HEK293 (cell line): Measurements from ENCODE around the gene RORC.

Experiments used
- CTCF ChIA-PET: fragments of 350-600 bp; formaldehyde crosslinking; extraction: SDS; loops from one replicate; lab custom pipeline; 2021; ENCODE audit warnings: antibody characterized with exemption; lab: Yijun Ruan, JAX
- POLR2A ChIA-PET: fragments of 300-600 bp; formaldehyde crosslinking; extraction: SDS; loops from one replicate; lab custom pipeline; 2020; ENCODE audit warnings: antibody characterized with exemption, inconsistent platforms; lab: Yijun Ruan, JAX
- H3K27ac ChIP-seq: fragments of 200-500 bp; sonication (Bioruptor generic); 2 replicates; pipeline ENCODE4 v1.5.1; 2014; ENCODE audit warnings: low read depth, low read length, control low read depth, inconsistent platforms; ENCODE audit errors: extremely low read depth
- H3K36me3 ChIP-seq, 2 experiments: fragments of 200-500 bp in 1 of 2; sonication (Bioruptor generic) in 1 of 2; 1 replicate in 1 of 2; 2 replicates in 1 of 2; pipeline ENCODE4 v1.5.1; 2014 to 2017; ENCODE audit warnings: inconsistent platforms in 2 of 2, low read length in 2 of 2; ENCODE audit not compliant: control insufficient read depth in 2 of 2, insufficient read depth in 1 of 2
- H3K4me1 ChIP-seq: fragments of 200-500 bp; sonication (Bioruptor generic); 2 replicates; pipeline ENCODE4 v1.5.1; 2014; ENCODE audit warnings: mild to moderate bottlenecking, low read length, inconsistent platforms; ENCODE audit not compliant: control insufficient read depth, insufficient read depth
- H3K4me3 ChIP-seq: 2 replicates; pipeline ENCODE4 v1.5.1; 2011; ENCODE audit warnings: low read depth, mild to moderate bottlenecking, control low read depth, low read length, moderate library complexity
- H3K9me3 ChIP-seq: fragments of 200-500 bp; sonication (Bioruptor generic); 2 replicates; pipeline ENCODE4 v1.5.1; 2014; ENCODE audit warnings: low read depth, low read length, inconsistent platforms; ENCODE audit not compliant: control insufficient read depth, insufficient read depth
- ELK4 ChIP-seq: IDR thresholded peaks from 2 replicates; pipeline ENCODE4 v1.6.1; 2011; ENCODE audit warnings: mild to moderate bottlenecking, low read depth, low read length, borderline replicate concordance
- GFI1B ChIP-seq: fragments of 450-650 bp; formaldehyde crosslinking; IDR thresholded peaks from 2 replicates; pipeline ENCODE4 v1.5.1; 2016; ENCODE audit warnings: missing biosample characterization, missing genetic modification characterization
- GLI4 ChIP-seq: fragments of 450-650 bp; formaldehyde crosslinking; IDR thresholded peaks from 2 replicates; pipeline ENCODE4 v1.5.1; 2016; ENCODE audit warnings: missing biosample characterization, missing genetic modification characterization
- GLIS1 ChIP-seq: fragments of 450-650 bp; formaldehyde crosslinking; IDR thresholded peaks from 2 replicates; pipeline ENCODE4 v1.5.1; 2016; ENCODE audit warnings: missing biosample characterization, missing genetic modification characterization
- GLIS2 ChIP-seq: fragments of 450-650 bp; formaldehyde crosslinking; IDR thresholded peaks from 2 replicates; pipeline ENCODE4 v1.5.1; 2016; ENCODE audit warnings: missing biosample characterization, missing genetic modification characterization
- HOXC10 ChIP-seq: sonication (generic); formaldehyde crosslinking; IDR thresholded peaks from 2 replicates; pipeline ENCODE4 v1.8.1; 2023; ENCODE audit warnings: mild to moderate bottlenecking, missing genetic modification reagents
- OSR2 ChIP-seq: fragments of 450-650 bp; formaldehyde crosslinking; IDR thresholded peaks from 2 replicates; pipeline ENCODE4 v1.5.1; 2016; ENCODE audit warnings: missing biosample characterization, missing genetic modification characterization
- SP2 ChIP-seq: fragments of 450-650 bp; formaldehyde crosslinking; IDR thresholded peaks from 2 replicates; pipeline ENCODE4 v1.5.1; 2016; ENCODE audit warnings: missing biosample characterization, missing genetic modification characterization
- SP3 ChIP-seq: fragments of 450-650 bp; formaldehyde crosslinking; IDR thresholded peaks from 2 replicates; pipeline ENCODE4 v1.5.1; 2016; ENCODE audit warnings: missing biosample characterization, missing genetic modification characterization
- ZBTB17 ChIP-seq: fragments of 450-650 bp; formaldehyde crosslinking; IDR thresholded peaks from 2 replicates; pipeline ENCODE4 v1.5.1; 2016; ENCODE audit warnings: missing biosample characterization, missing genetic modification characterization
- ZBTB48 ChIP-seq: fragments of 450-650 bp; formaldehyde crosslinking; IDR thresholded peaks from 2 replicates; pipeline ENCODE4 v1.5.1; 2016; ENCODE audit warnings: missing biosample characterization, missing genetic modification characterization
- ZIC2 ChIP-seq: fragments of 450-650 bp; formaldehyde crosslinking; IDR thresholded peaks from 2 replicates; pipeline ENCODE4 v1.5.1; 2016; ENCODE audit warnings: missing biosample characterization, missing genetic modification characterization
- ZNF266 ChIP-seq: fragments of 450-650 bp; formaldehyde crosslinking; IDR thresholded peaks from 2 replicates; pipeline ENCODE4 v1.5.1; 2016; ENCODE audit warnings: missing biosample characterization, missing genetic modification characterization, low read depth
- ZNF274 ChIP-seq, 2 experiments: fragments of 200-500 bp in 1 of 2; fragments of 450-650 bp in 1 of 2; sonication (Bioruptor generic) in 1 of 2; formaldehyde crosslinking in 1 of 2; IDR thresholded peaks; 2 replicates each; pipeline versions ENCODE4 v1.5.1 to v1.6.1; 2014 to 2016; ENCODE audit warnings: borderline replicate concordance in 1 of 2, inconsistent platforms in 1 of 2, low read length in 1 of 2, missing biosample characterization in 1 of 2, missing genetic modification characterization in 1 of 2
- ZNF280C ChIP-seq: fragments of 450-650 bp; formaldehyde crosslinking; IDR thresholded peaks from 2 replicates; pipeline ENCODE4 v1.5.1; 2016; ENCODE audit warnings: missing biosample characterization, missing genetic modification characterization
- ZNF324 ChIP-seq: fragments of 450-650 bp; formaldehyde crosslinking; IDR thresholded peaks from 2 replicates; pipeline ENCODE4 v1.5.1; 2016; ENCODE audit warnings: missing biosample characterization, missing genetic modification characterization
- ZNF473 ChIP-seq: fragments of 450-650 bp; formaldehyde crosslinking; IDR thresholded peaks from 2 replicates; pipeline ENCODE4 v1.5.1; 2017; ENCODE audit warnings: missing biosample characterization, missing genetic modification characterization
- ZNF48 ChIP-seq: fragments of 450-650 bp; formaldehyde crosslinking; IDR thresholded peaks from 2 replicates; pipeline ENCODE4 v1.5.1; 2016; ENCODE audit warnings: missing biosample characterization, missing genetic modification characterization
- ZNF549 ChIP-seq: fragments of 450-650 bp; IDR thresholded peaks from 2 replicates; pipeline ENCODE4 v1.5.1; 2018; ENCODE audit warnings: missing biosample characterization, missing genetic modification characterization, mild to moderate bottlenecking, inconsistent platforms, moderate library complexity
- ZNF610 ChIP-seq: fragments of 450-650 bp; formaldehyde crosslinking; IDR thresholded peaks from 2 replicates; pipeline ENCODE4 v1.5.1; 2016; ENCODE audit warnings: missing biosample characterization, missing genetic modification characterization, borderline replicate concordance
- ZNF623 ChIP-seq: fragments of 450-650 bp; formaldehyde crosslinking; IDR thresholded peaks from 2 replicates; pipeline ENCODE4 v1.5.1; 2016; ENCODE audit warnings: missing biosample characterization, missing genetic modification characterization
- ZNF626 ChIP-seq: fragments of 450-650 bp; sonication (Bioruptor Pico); formaldehyde crosslinking; IDR thresholded peaks from 2 replicates; pipeline ENCODE4 v1.5.1; 2018; ENCODE audit warnings: missing biosample characterization, missing genetic modification characterization, inconsistent platforms
- ZNF645 ChIP-seq: fragments of 450-650 bp; formaldehyde crosslinking; IDR thresholded peaks from 2 replicates; pipeline ENCODE4; 2016; ENCODE audit warnings: missing biosample characterization, missing genetic modification characterization
- ZNF777 ChIP-seq: fragments of 450-650 bp; formaldehyde crosslinking; IDR thresholded peaks from 2 replicates; pipeline ENCODE4 v1.5.1; 2017; ENCODE audit warnings: missing biosample characterization, missing genetic modification characterization, borderline replicate concordance
- ZNF792 ChIP-seq: fragments of 450-650 bp; formaldehyde crosslinking; IDR thresholded peaks from 2 replicates; pipeline ENCODE4 v1.5.1; 2016; ENCODE audit warnings: missing biosample characterization, missing genetic modification characterization
- ZSCAN23 ChIP-seq: fragments of 450-650 bp; formaldehyde crosslinking; IDR thresholded peaks from 2 replicates; pipeline ENCODE4 v1.5.1; 2016; ENCODE audit warnings: missing biosample characterization, missing genetic modification characterization
- ZSCAN30 ChIP-seq: fragments of 450-650 bp; IDR thresholded peaks from 2 replicates; pipeline ENCODE4 v1.5.1; 2018; ENCODE audit warnings: missing biosample characterization, mild to moderate bottlenecking, missing genetic modification characterization, moderate library complexity
- TF ChIP-seq, protein P1 (sequence below): fragments of 450-650 bp; formaldehyde crosslinking; IDR thresholded peaks from 2 replicates; pipeline ENCODE4 v1.5.1; 2016; ENCODE audit warnings: missing biosample characterization, missing genetic modification characterization
- TF ChIP-seq, protein P2 (sequence below): fragments of 450-650 bp; formaldehyde crosslinking; IDR thresholded peaks from 2 replicates; pipeline ENCODE4 v1.5.0; 2017; ENCODE audit warnings: missing biosample characterization, missing genetic modification characterization, borderline replicate concordance

RORC gene

GRCh38 chr1:151831605-151832004, at the start of gene RORC:
RORC (minus strand) TSS chr1:151831802; CDS start chr1:151831764, 38 bp downstream.
- Histone ChIP-seq H3K9me3 (no peaks in the 10 kb centered on the region), H3K4me3 (no peak within 1 kb of the TSS), H3K4me1 (peaks cover 2% of the 10 kb centered on the region)
- CTCF ChIA-PET = interaction anchor here (1.0 kb wide), 1 partner anchor 238 kb away, joined by 5 read pairs; no protein-coding TSS in a partner anchor
- TF ChIP-seq, protein P1, sequence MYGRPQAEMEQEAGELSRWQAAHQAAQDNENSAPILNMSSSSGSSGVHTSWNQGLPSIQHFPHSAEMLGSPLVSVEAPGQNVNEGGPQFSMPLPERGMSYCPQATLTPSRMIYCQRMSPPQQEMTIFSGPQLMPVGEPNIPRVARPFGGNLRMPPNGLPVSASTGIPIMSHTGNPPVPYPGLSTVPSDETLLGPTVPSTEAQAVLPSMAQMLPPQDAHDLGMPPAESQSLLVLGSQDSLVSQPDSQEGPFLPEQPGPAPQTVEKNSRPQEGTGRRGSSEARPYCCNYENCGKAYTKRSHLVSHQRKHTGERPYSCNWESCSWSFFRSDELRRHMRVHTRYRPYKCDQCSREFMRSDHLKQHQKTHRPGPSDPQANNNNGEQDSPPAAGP (tag by site-specific recombination) = 0 out of 2 replicates have a peak, but pooled peaks have one; percentile 17
- no peak for TF ChIP-seq GLI4 (tag by site-specific recombination)
- no peak for TF ChIP-seq ZSCAN30 (tag by site-specific recombination)
- no peak for TF ChIP-seq ZNF645 (tag by site-specific recombination)
- TF ChIP-seq GLIS1 (tag by site-specific recombination) = peak; percentile 79
- TF ChIP-seq ZNF274 (IDR thresholded peaks at IDR 0.05; ENCODE audit: low read length) = no peak
- TF ChIP-seq ZNF274 (tag by site-specific recombination; IDR thresholded peaks at IDR 0.05; ENCODE audit: borderline replicate concordance) = no peak
- TF ChIP-seq ZIC2 (tag by site-specific recombination) = peak; percentile 22; the same call in 1 of the 2 replicates
- no peak for TF ChIP-seq HOXC10
- TF ChIP-seq ZNF473 (tag by site-specific recombination) = no peak
- 0 out of 2 replicates have a peak, but pooled peaks have one; percentile 17 for TF ChIP-seq GLIS2 (tag by site-specific recombination)
- TF ChIP-seq ZNF266 (tag by site-specific recombination) = no peak
- 0 out of 2 replicates have a peak, but pooled peaks have one; percentile 10 for TF ChIP-seq SP3 (tag by site-specific recombination)
- no peak for TF ChIP-seq ELK4
- TF ChIP-seq ZNF610 (tag by site-specific recombination) = no peak
- no peak for TF ChIP-seq ZSCAN23 (tag by site-specific recombination)
- no peak for TF ChIP-seq OSR2 (tag by site-specific recombination)
- TF ChIP-seq ZNF626 (tag by site-specific recombination) = no peak
- no peak for TF ChIP-seq ZNF623 (tag by site-specific recombination)
- TF ChIP-seq ZBTB17 = peak; percentile 78; the same call in 1 of the 2 replicates
- TF ChIP-seq GFI1B (tag by site-specific recombination) = no peak
- no peak for TF ChIP-seq ZNF549 (tag by site-specific recombination)
- TF ChIP-seq ZNF324 (tag by site-specific recombination) = no peak
- TF ChIP-seq SP2 (tag by site-specific recombination) = peak; percentile 37; the same call in 1 of the 2 replicates
- TF ChIP-seq ZBTB48 (tag by site-specific recombination) = no peak
- TF ChIP-seq, protein P2, sequence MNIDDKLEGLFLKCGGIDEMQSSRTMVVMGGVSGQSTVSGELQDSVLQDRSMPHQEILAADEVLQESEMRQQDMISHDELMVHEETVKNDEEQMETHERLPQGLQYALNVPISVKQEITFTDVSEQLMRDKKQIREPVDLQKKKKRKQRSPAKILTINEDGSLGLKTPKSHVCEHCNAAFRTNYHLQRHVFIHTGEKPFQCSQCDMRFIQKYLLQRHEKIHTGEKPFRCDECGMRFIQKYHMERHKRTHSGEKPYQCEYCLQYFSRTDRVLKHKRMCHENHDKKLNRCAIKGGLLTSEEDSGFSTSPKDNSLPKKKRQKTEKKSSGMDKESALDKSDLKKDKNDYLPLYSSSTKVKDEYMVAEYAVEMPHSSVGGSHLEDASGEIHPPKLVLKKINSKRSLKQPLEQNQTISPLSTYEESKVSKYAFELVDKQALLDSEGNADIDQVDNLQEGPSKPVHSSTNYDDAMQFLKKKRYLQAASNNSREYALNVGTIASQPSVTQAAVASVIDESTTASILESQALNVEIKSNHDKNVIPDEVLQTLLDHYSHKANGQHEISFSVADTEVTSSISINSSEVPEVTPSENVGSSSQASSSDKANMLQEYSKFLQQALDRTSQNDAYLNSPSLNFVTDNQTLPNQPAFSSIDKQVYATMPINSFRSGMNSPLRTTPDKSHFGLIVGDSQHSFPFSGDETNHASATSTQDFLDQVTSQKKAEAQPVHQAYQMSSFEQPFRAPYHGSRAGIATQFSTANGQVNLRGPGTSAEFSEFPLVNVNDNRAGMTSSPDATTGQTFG = no peak
- no peak for TF ChIP-seq ZNF777 (tag by site-specific recombination)
- TF ChIP-seq ZNF48 (tag by site-specific recombination) = no peak
- TF ChIP-seq ZNF280C = no peak
- no peak for TF ChIP-seq ZNF792 (tag by site-specific recombination)
- TF ChIP-seq, all 188 proteins: peak for 7
- POLR2A ChIA-PET = no interaction called here
- Histone ChIP-seq H3K27ac (no peak within 1 kb of the TSS), H3K36me3 (no peaks in the 10 kb centered on the region)
